Adrenal gland (tissue), 12 donors: ENCODE measurements around the gene RBM15B. TPM values are rescaled to one million over a fixed set of nuclear protein-coding genes. Genes with fewer than 3 reads are reported as not detected.
A peak's percentile ranks its signal among the peaks of the same experiment; 100 is the strongest.
"Not testable (repeated sequence)": the region's sequence is repeated elsewhere in the genome, so short reads cannot be mapped to it uniquely, and the experiment has no call there.

Source experiments
- DNase-seq, 7 donors: peaks; one replicate each; pipeline ENCODE4 v3.0.0-alpha.2; 2019 to 2020
- H3K27ac ChIP-seq, 5 donors: fragments of 200-600 bp; sonication (generic) in 4 of 5; 1 replicate in 3 of 5; 2 replicates in 2 of 5; pipeline versions ENCODE4 v1.5.1 to v1.8.0; 2016 to 2020; ENCODE audit warnings: mild to moderate bottlenecking in 1 of 5
- H3K27me3 ChIP-seq: fragments of 200-600 bp; 2 replicates; pipeline ENCODE4 v1.8.0; 2021
- H3K36me3 ChIP-seq, 2 donors: fragments of 200-600 bp; replicated peaks in 1 of 2; 1 replicate in 1 of 2; 2 replicates in 1 of 2; pipeline versions ENCODE4 v1.5.1 to v1.8.0; 2018 to 2022
- H3K4me1 ChIP-seq, 2 donors: fragments of 200-600 bp; replicated peaks in 1 of 2; 1 replicate in 1 of 2; 2 replicates in 1 of 2; pipeline versions ENCODE4 v1.5.1 to v1.8.0; 2018 to 2021
- H3K4me3 ChIP-seq, 4 donors: fragments of 200-600 bp; sonication (generic) in 3 of 4; one replicate each; pipeline ENCODE4 v1.5.1; 2016 to 2018
- H3K9me3 ChIP-seq, 3 donors: fragments of 200-600 bp; sonication (generic) in 1 of 3; replicated peaks in 1 of 3; 1 replicate in 2 of 3; 2 replicates in 1 of 3; pipeline versions ENCODE4 v1.5.1 to v1.8.0; 2016 to 2021
- CTCF ChIP-seq, 6 experiments: fragments of 450-650 bp in 4 of 6; fragments of 200-600 bp in 2 of 6; sonication (generic) in 1 of 6; IDR thresholded peaks; 1 replicate in 5 of 6; 2 replicates in 1 of 6; pipeline versions ENCODE4 v1.5.1 to v1.8.0; 2016 to 2021; ENCODE audit warnings: antibody characterized with exemption in 6 of 6, mild to moderate bottlenecking in 2 of 6, moderate library complexity in 1 of 6
- POLR2A ChIP-seq, 2 donors: fragments of 450-650 bp; IDR thresholded peaks; one replicate each; pipeline ENCODE4 v1.6.1; 2017; ENCODE audit warnings: antibody characterized with exemption in 2 of 2, mild to moderate bottlenecking in 2 of 2, moderate library complexity in 1 of 2
- WGBS, 4 donors: extraction: QIAGEN DNeasy Blood & Tissue Kit in 2 of 4; methylation state at CpG; one replicate each; pipeline versions ENCODE4 v1.1.5 to v1.1.7; 2013 to 2017; 5-methylcytosine and 5-hydroxymethylcytosine counted together
- intact Hi-C, 2 donors: fragments of 100-400 bp; cut with DNase I; formaldehyde crosslinking; loops; one replicate each; pipeline versions ENCODE4 v1.14.1 to v1.15.0; 2022 to 2023
- polyA plus RNA-seq, 3 donors: library from polyadenylated mRNA; stranded (reverse); fragments of 200-250 nt in 2 of 3; fragments of 350-450 nt in 1 of 3; fragmentation: Illumina TruSeq in 1 of 3; extraction: RNeasy Lipid Tissue Mini Kit (QIAGEN cat#74804) in 1 of 3; gene quantifications; one replicate each; pipeline ENCODE4 v1.2.3, GENCODE V29; 2013 to 2014
- total RNA-seq, 9 donors: library from RNA; depleted of rRNA in 4 of 9; stranded (reverse); fragments of >200 nt in 4 of 9; fragments of 120-200 nt in 1 of 9; fragmentation: NEBNext Ultra II Directional in 1 of 9; extraction: Animal tissue kit (Norgen Biotek cat#: 25700) in 1 of 9; gene quantifications; one replicate each; pipeline versions ENCODE4 v1.1.0 to v1.2.4, GENCODE V29; 2013 to 2023
- donor health status: healthy with polysubstance abuse.
- donor health status: Bipolar disorder and iron deficiency.
- donor health status: DM: yes; HTN: yes; CAD: no.
- donor health status: DM: no; HTN: no; CAD: no.
- donor health status: DM: no; HTN: no; CAD: no.
- donor health status: DM: yes; HTN: yes; CAD: no.

RBM15B gene
- total and polyA plus RNA-seq, 12 donors = 8.0 to 36.6 (median 24.4) TPM

- no peak for TF ChIP-seq POLR2A (IDR thresholded peaks at IDR 0.05)
- TF ChIP-seq CTCF (IDR thresholded peaks at IDR 0.05) = no peak
- H3K27ac ChIP-seq = no peak overlapping the region
- no peak overlapping the region for H3K4me3 ChIP-seq
- no peaks in the 10 kb centered on the region for H3K36me3 ChIP-seq
- no peaks in the 10 kb centered on the region for H3K27me3 ChIP-seq
- 90 to 100% (median 94%) methylated on average over 4 to 6 of the region's 6 CpGs for WGBS, 4 donors
- no peaks in the 10 kb centered on the region for H3K9me3 ChIP-seq
- DNase-seq = peak in 1 of 7 donors; percentile 37
- intact Hi-C loops = no loop called here
- no peaks in the 10 kb centered on the region for H3K4me1 ChIP-seq
Observed at GRCh38 chr3:51361746-51362145, 29.3 kb upstream of the RBM15B start.

- WGBS, 4 donors = 88 to 92% (median 91%) methylated on average over 9 of the region's 9 CpGs
- no peak overlapping the region for H3K4me3 ChIP-seq
- H3K36me3 ChIP-seq = no peaks in the 10 kb centered on the region
- H3K4me1 ChIP-seq = no peaks in the 10 kb centered on the region
- H3K27me3 ChIP-seq = no peaks in the 10 kb centered on the region
- H3K9me3 ChIP-seq = no peaks in the 10 kb centered on the region
- DNase-seq = peak in 1 of 7 donors; percentile 36
- H3K27ac ChIP-seq = no peak overlapping the region
- TF ChIP-seq POLR2A (IDR thresholded peaks at IDR 0.05) (no peak), CTCF (IDR thresholded peaks at IDR 0.05) (no peak)
- intact Hi-C loops = no loop called here
Observed at GRCh38 chr3:51362476-51362875, 28.6 kb upstream of the RBM15B start.

- DNase-seq = peak in 1 of 7 donors; percentile 24
- intact Hi-C loops, H3K36me3 ChIP-seq, H3K4me1 ChIP-seq, H3K9me3 ChIP-seq, H3K27ac ChIP-seq, H3K27me3 ChIP-seq, H3K4me3 ChIP-seq: not testable (repeated sequence)
- 91 to 94% (median 94%) methylated on average over 5 to 8 of the region's 8 CpGs for WGBS, 4 donors
Observed at GRCh38 chr3:51368276-51368675, 22.8 kb upstream of the RBM15B start.

- intact Hi-C loops = loop anchor here (5.0 to 10.0 kb wide), 4 partner anchors 280 to 757 kb away; partner anchors contain the start of genes MAPKAPK3 (in 2 of the 2) and CISH (in 1 of the 2)
- TF ChIP-seq CTCF (IDR thresholded peaks at IDR 0.05) = peak; percentile 41 to 80 (median 78)
- no peak for TF ChIP-seq POLR2A (IDR thresholded peaks at IDR 0.05)
- DNase-seq = peak; percentile 57 to 87 (median 76)
- H3K4me3 ChIP-seq = no peak overlapping the region
- no peaks in the 10 kb centered on the region for H3K36me3 ChIP-seq
- H3K9me3 ChIP-seq = no peaks in the 10 kb centered on the region
- no peak overlapping the region for H3K27ac ChIP-seq
- H3K27me3 ChIP-seq = no peaks in the 10 kb centered on the region
- H3K4me1 ChIP-seq = peaks cover 7 to 9% of the 10 kb centered on the region in 2 donors
- whole genome bisulfite sequencing, 4 donors = 21 to 27% (median 24%) methylated on average over 4 of the region's 4 CpGs
Observed at GRCh38 chr3:51371943-51372557, 19.0 kb upstream of the RBM15B start.
